Esophagus squamous epithelium (tissue), 4 donors: Measurements from ENCODE around the gene TRIM51G.
"Not testable (repeated sequence)": the region's sequence is repeated elsewhere in the genome, so short reads cannot be mapped to it uniquely, and the experiment has no call there.

Experiments
- POLR2A ChIP-seq, 4 donors: fragments of 450-650 bp; IDR thresholded peaks; one replicate each; pipeline ENCODE4 v1.6.1; 2017; ENCODE audit warnings: antibody characterized with exemption in 4 of 4, mild to moderate bottlenecking in 4 of 4, moderate library complexity in 3 of 4
- TF ChIP-seq, protein P1 (sequence below), 6 experiments: fragments of 450-650 bp in 4 of 6; fragments of 200-600 bp in 2 of 6; sonication (generic) in 2 of 6; IDR thresholded peaks; one replicate each; pipeline ENCODE4 v1.5.1; 2016 to 2019; ENCODE audit warnings: antibody characterized with exemption in 6 of 6, mild to moderate bottlenecking in 4 of 6, moderate library complexity in 4 of 6

DNA sequence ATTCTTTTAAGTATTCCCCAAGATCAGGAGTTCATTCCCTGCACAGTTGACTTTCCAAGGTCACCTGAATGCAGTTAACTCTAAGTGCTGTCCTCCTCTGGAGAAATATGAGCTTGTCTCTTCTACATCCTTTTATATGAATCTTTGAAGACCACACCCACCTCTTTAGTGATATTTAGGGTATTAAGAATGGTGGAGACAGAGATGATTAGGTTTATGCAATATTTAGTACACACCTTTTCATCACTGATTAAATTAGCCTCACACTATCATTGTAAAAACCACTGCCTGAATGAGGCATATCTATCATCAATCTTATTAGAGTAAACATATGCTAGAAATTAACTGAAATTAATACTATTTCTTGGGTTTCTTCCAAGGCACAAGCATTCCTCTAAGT lies at the start of gene TRIM51G:
- TF ChIP-seq, protein P1, sequence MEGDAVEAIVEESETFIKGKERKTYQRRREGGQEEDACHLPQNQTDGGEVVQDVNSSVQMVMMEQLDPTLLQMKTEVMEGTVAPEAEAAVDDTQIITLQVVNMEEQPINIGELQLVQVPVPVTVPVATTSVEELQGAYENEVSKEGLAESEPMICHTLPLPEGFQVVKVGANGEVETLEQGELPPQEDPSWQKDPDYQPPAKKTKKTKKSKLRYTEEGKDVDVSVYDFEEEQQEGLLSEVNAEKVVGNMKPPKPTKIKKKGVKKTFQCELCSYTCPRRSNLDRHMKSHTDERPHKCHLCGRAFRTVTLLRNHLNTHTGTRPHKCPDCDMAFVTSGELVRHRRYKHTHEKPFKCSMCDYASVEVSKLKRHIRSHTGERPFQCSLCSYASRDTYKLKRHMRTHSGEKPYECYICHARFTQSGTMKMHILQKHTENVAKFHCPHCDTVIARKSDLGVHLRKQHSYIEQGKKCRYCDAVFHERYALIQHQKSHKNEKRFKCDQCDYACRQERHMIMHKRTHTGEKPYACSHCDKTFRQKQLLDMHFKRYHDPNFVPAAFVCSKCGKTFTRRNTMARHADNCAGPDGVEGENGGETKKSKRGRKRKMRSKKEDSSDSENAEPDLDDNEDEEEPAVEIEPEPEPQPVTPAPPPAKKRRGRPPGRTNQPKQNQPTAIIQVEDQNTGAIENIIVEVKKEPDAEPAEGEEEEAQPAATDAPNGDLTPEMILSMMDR (IDR thresholded peaks at IDR 0.05), result not testable (repeated sequence)
- TF ChIP-seq POLR2A (IDR thresholded peaks at IDR 0.05), result not testable (repeated sequence)
